ENCODE measurements around the gene PDZRN3. TPM values are rescaled to one million over a fixed set of nuclear protein-coding genes. Genes with fewer than 3 reads are reported as not detected.
A peak's percentile ranks its signal among the peaks of the same experiment; 100 is the strongest.

PDZRN3 gene
- total RNA-seq, 4 donors from 2014 or later: 87.3 to 268 (median 107) TPM

GRCh38 chr3:73618461-73618860 is 6.3 kb downstream of the PDZRN3 start:
- Histone ChIP-seq H3K4me1 (peaks cover 0 to 5% of the 10 kb centered on the region in 2 donors), H3K27ac (peak overlapping the region; percentile 54 to 96), H3K9me3 (no peaks in the 10 kb centered on the region), H3K36me3 (no peaks in the 10 kb centered on the region), H3K27me3 (no peaks in the 10 kb centered on the region), H3K4me3 (no peak overlapping the region)
- intact Hi-C loops (cut with DNase I; ENCODE audit: low total_unique reads): no loop called here
- no peak for DNase-seq
- TF ChIP-seq, protein P1, sequence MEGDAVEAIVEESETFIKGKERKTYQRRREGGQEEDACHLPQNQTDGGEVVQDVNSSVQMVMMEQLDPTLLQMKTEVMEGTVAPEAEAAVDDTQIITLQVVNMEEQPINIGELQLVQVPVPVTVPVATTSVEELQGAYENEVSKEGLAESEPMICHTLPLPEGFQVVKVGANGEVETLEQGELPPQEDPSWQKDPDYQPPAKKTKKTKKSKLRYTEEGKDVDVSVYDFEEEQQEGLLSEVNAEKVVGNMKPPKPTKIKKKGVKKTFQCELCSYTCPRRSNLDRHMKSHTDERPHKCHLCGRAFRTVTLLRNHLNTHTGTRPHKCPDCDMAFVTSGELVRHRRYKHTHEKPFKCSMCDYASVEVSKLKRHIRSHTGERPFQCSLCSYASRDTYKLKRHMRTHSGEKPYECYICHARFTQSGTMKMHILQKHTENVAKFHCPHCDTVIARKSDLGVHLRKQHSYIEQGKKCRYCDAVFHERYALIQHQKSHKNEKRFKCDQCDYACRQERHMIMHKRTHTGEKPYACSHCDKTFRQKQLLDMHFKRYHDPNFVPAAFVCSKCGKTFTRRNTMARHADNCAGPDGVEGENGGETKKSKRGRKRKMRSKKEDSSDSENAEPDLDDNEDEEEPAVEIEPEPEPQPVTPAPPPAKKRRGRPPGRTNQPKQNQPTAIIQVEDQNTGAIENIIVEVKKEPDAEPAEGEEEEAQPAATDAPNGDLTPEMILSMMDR (IDR thresholded peaks at IDR 0.05): no peak
- TF ChIP-seq POLR2A (IDR thresholded peaks at IDR 0.05): no peak

- Histone ChIP-seq H3K9me3 (no peaks in the 10 kb centered on the region), H3K4me1 (peaks cover 5% of the 10 kb centered on the region in 2 donors), H3K27me3 (no peaks in the 10 kb centered on the region), H3K4me3 (no peak overlapping the region), H3K27ac (peak overlapping the region; percentile 37 to 55), H3K36me3 (no peaks in the 10 kb centered on the region)
- TF ChIP-seq, protein P1 (IDR thresholded peaks at IDR 0.05): no peak
- TF ChIP-seq POLR2A (IDR thresholded peaks at IDR 0.05): no peak
- intact Hi-C loops (cut with DNase I; ENCODE audit: low total_unique reads): no loop called here
- DNase-seq: no peak
Measured at GRCh38 chr3:73616056-73616455, 8.7 kb downstream of the PDZRN3 start.

DNA sequence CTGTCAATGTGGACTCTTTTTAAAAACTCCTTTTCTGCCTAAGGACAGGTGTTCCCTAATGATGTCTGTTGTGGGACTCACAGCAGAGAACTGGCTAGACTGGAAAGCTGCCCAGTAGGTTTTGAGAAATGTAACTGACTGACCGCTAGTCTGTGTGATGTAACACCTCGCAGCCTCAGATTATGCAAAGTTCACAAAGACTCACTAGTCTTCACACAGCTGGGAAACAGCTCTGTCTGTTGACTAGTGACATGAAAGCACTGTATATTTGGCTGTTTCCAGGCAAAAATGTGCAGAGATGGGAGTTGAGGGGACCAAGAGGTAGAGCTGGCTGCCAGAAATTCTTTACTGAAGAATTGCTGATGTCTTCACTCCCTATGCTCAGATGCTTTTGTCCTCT is 10.3 kb downstream of the PDZRN3 start:
- H3K4me1 ChIP-seq: peaks cover 5 to 10% of the 10 kb centered on the region in 2 donors
- H3K27ac ChIP-seq: peak overlapping the region; percentile 37 to 55
- DNase-seq: peak; percentile 52 to 78
- TF ChIP-seq, protein P1 (IDR thresholded peaks at IDR 0.05): peak in 3 of 4 experiments; percentile 4 to 35 (median 17)
- TF ChIP-seq POLR2A (IDR thresholded peaks at IDR 0.05): no peak
- H3K27me3 ChIP-seq: no peaks in the 10 kb centered on the region
- no peak overlapping the region for H3K4me3 ChIP-seq
- H3K36me3 ChIP-seq: no peaks in the 10 kb centered on the region
- intact Hi-C loops (cut with DNase I; ENCODE audit: low total_unique reads): no loop called here
- no peaks in the 10 kb centered on the region for H3K9me3 ChIP-seq

- Histone ChIP-seq H3K4me1 (peaks cover 5 to 28% of the 10 kb centered on the region in 2 donors), H3K36me3 (no peaks in the 10 kb centered on the region), H3K4me3 (no peak overlapping the region), H3K9me3 (no peaks in the 10 kb centered on the region), H3K27me3 (no peaks in the 10 kb centered on the region), H3K27ac (peak overlapping the region; percentile 27 to 72)
- DNase-seq: no peak
- TF ChIP-seq, protein P1 (IDR thresholded peaks at IDR 0.05): no peak
- TF ChIP-seq POLR2A (IDR thresholded peaks at IDR 0.05): no peak
- intact Hi-C loops (cut with DNase I; ENCODE audit: low total_unique reads): no loop called here
Measured at GRCh38 chr3:73611176-73611575, 13.6 kb downstream of the PDZRN3 start.

- no peak for DNase-seq
- H3K4me3 ChIP-seq: no peak overlapping the region
- no peaks in the 10 kb centered on the region for H3K36me3 ChIP-seq
- intact Hi-C loops (cut with DNase I; ENCODE audit: low total_unique reads): no loop called here
- peaks cover 4 to 34% of the 10 kb centered on the region in 2 donors for H3K4me1 ChIP-seq
- H3K27me3 ChIP-seq: no peaks in the 10 kb centered on the region
- H3K27ac ChIP-seq: peak overlapping the region; percentile 27 to 72
- TF ChIP-seq POLR2A (IDR thresholded peaks at IDR 0.05): no peak
- TF ChIP-seq, protein P1 (IDR thresholded peaks at IDR 0.05): no peak
- H3K9me3 ChIP-seq: no peaks in the 10 kb centered on the region
Measured at GRCh38 chr3:73610493-73610892, 14.2 kb downstream of the PDZRN3 start.
